HepG2 (cell line): ENCODE results near the gene RUNDC1. TPM values are rescaled to one million over a fixed set of nuclear protein-coding genes. Genes with fewer than 3 reads are reported as not detected.

Experiments
- BCL6 ChIP-seq: IDR thresholded peaks from 2 replicates; pipeline ENCODE4 v1.6.1; 2016; ENCODE audit warnings: missing genetic modification reagents, missing compliant biosample characterization
- DPF2 ChIP-seq: sonication (generic); formaldehyde crosslinking; IDR thresholded peaks from 2 replicates; pipeline ENCODE4 v1.4.0; 2020; ENCODE audit warnings: mild to moderate bottlenecking, low read depth, missing genetic modification reagents, borderline replicate concordance
- FOXK1 ChIP-seq: sonication (generic); formaldehyde crosslinking; IDR thresholded peaks from 2 replicates; pipeline ENCODE4 v1.4.0; 2020; ENCODE audit warnings: low read depth, missing genetic modification reagents, borderline replicate concordance
- GABPB1 ChIP-seq: IDR thresholded peaks from 2 replicates; pipeline ENCODE4 v1.6.1; 2016; ENCODE audit warnings: mild to moderate bottlenecking, missing genetic modification reagents, moderate library complexity, missing compliant biosample characterization
- HHEX ChIP-seq: IDR thresholded peaks from 2 replicates; pipeline ENCODE4 v1.6.1; 2016; ENCODE audit warnings: control low read depth
- HIVEP1 ChIP-seq: sonication (generic); formaldehyde crosslinking; IDR thresholded peaks from 2 replicates; pipeline ENCODE4 v1.4.0; 2020; ENCODE audit warnings: mild to moderate bottlenecking, missing genetic modification reagents
- KLF11 ChIP-seq: IDR thresholded peaks from 2 replicates; pipeline ENCODE4 v1.6.1; 2016; ENCODE audit warnings: missing compliant biosample characterization
- MIXL1 ChIP-seq: IDR thresholded peaks from 2 replicates; pipeline ENCODE4 v1.6.1; 2016
- NFE2L2 ChIP-seq: fragments of 150-350 bp; IDR thresholded peaks from 2 replicates; pipeline ENCODE4 v1.6.1; 2014; ENCODE audit warnings: low read length
- PITX1 ChIP-seq: sonication (generic); formaldehyde crosslinking; IDR thresholded peaks from 2 replicates; pipeline ENCODE4 v1.5.1; 2020; ENCODE audit warnings: mild to moderate bottlenecking, missing genetic modification reagents
- POLR2AphosphoS2 ChIP-seq: IDR thresholded peaks from 2 replicates; pipeline ENCODE4 v1.6.1; 2011; ENCODE audit warnings: low read depth, low read length, improper control_type of control experiment
- PRMT3 ChIP-seq: sonication (generic); formaldehyde crosslinking; IDR thresholded peaks from 2 replicates; pipeline ENCODE4 v1.8.1; 2022; ENCODE audit warnings: low read depth, mild to moderate bottlenecking, moderate library complexity, missing genetic modification reagents, borderline replicate concordance
- TBP ChIP-seq: sonication (generic); formaldehyde crosslinking; IDR thresholded peaks from 2 replicates; pipeline ENCODE4 v1.5.0; 2020; ENCODE audit warnings: missing genetic modification reagents
- ZFX ChIP-seq: sonication (generic); formaldehyde crosslinking; IDR thresholded peaks from 2 replicates; pipeline ENCODE4 v1.4.0; 2020; ENCODE audit warnings: mild to moderate bottlenecking, low read depth, missing genetic modification reagents, moderate library complexity
- ZFYVE20 ChIP-seq: sonication (generic); formaldehyde crosslinking; IDR thresholded peaks from 2 replicates; pipeline ENCODE4 v1.8.0; 2023; ENCODE audit warnings: low read depth, mild to moderate bottlenecking, moderate library complexity, missing genetic modification reagents, borderline replicate concordance
- ZNF224 ChIP-seq: sonication (generic); formaldehyde crosslinking; IDR thresholded peaks from 2 replicates; pipeline ENCODE4 v1.5.0; 2020; ENCODE audit warnings: mild to moderate bottlenecking, missing genetic modification reagents
- ZNF274 ChIP-seq: sonication (generic); formaldehyde crosslinking; IDR thresholded peaks from 2 replicates; pipeline ENCODE4 v1.5.1; 2020; ENCODE audit warnings: mild to moderate bottlenecking, missing genetic modification reagents
- ZSCAN20 ChIP-seq: sonication (generic); formaldehyde crosslinking; IDR thresholded peaks from 2 replicates; pipeline ENCODE4 v1.4.0; 2020; ENCODE audit warnings: missing genetic modification reagents, mild to moderate bottlenecking, borderline replicate concordance
- ZZZ3 ChIP-seq: sonication (generic); formaldehyde crosslinking; IDR thresholded peaks from 2 replicates; pipeline ENCODE4 v1.4.0; 2020; ENCODE audit warnings: missing genetic modification reagents, mild to moderate bottlenecking, borderline replicate concordance
- polyA plus RNA-seq, 8 experiments: library from polyadenylated mRNA; depleted of rRNA in 3 of 8; stranded (reverse) in 7 of 8; unstranded in 1 of 8; fragments of >200 nt; fragmentation: Illumina TruSeq in 4 of 8; extraction: Trizol in 4 of 8; gene quantifications; 2 replicates each; pipeline versions ENCODE4 v1.2.1 to v1.2.3, GENCODE V29; 2011 to 2016; ENCODE audit warnings: low read depth in 4 of 8, missing spikeins in 1 of 8, mixed read lengths in 1 of 8; ENCODE audit not compliant: insufficient read depth in 1 of 8
- total RNA-seq, 5 experiments: library from RNA; depleted of rRNA; stranded (reverse); fragments of >200 nt; fragmentation: Illumina TruSeq; extraction: Trizol; gene quantifications; 2 replicates each; pipeline ENCODE4 v1.2.3, GENCODE V29; 2016; ENCODE audit warnings: low read depth in 1 of 5
- TF ChIP-seq, protein P1 (sequence below): IDR thresholded peaks from 2 replicates; pipeline ENCODE4 v1.6.1; 2016; ENCODE audit warnings: mild to moderate bottlenecking
- TF ChIP-seq, protein P2 (sequence below): sonication (generic); formaldehyde crosslinking; IDR thresholded peaks from 2 replicates; pipeline ENCODE4 v1.5.0; 2020; ENCODE audit warnings: missing genetic modification reagents
- TF ChIP-seq, protein P3 (sequence below): IDR thresholded peaks from 2 replicates; pipeline ENCODE4 v1.6.1; 2016
- TF ChIP-seq, protein P4 (sequence below): IDR thresholded peaks from 2 replicates; pipeline ENCODE4 v1.6.1; 2012; ENCODE audit warnings: low read length, improper control_type of control experiment
- TF ChIP-seq, protein P5 (sequence below): sonication (generic); formaldehyde crosslinking; IDR thresholded peaks from 2 replicates; pipeline ENCODE4 v1.5.0; 2020; ENCODE audit warnings: mild to moderate bottlenecking, missing genetic modification reagents

Gene RUNDC1
- total and polyA plus RNA-seq, 2 of the 13 experiments (the other 11 are each of a cell fraction or from before 2014, with no cell fraction given), result 10.3 to 11.4 TPM

DNA sequence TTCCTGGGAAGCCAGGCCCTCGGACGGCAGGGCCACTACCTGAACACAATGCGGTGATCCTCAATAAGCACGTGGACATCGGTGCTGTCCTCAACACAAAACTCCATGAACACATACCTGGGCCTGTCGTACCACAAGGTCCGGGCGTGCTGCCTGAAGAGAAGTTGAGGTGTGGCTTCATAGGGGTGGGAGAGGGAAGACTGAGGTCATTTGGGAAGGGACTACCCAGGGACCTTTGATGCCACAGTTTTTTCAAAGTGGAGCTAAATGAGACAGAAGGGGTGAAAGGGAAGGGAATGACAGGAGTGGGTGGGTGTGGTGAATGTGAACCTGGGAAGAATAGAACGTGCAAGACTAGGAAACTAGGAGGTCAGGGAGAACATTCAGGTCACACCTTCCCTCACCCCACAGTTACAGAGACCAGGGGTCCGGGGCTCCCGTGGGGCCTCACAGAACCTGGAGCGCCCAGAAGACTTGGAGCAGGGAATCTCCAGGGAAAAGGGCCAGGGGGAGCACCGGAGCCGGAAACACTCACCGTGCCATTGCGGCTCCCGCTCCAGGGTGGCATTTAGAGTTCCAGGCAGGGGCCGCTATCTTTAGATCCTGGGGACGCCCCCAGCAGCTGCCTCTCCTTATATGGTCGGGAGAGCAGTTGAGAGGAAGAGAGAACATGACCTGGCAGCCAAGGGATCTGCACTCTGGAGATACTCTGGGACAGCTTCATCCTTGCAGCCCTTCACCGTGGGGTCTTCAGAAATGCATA, 673 bp upstream of the RUNDC1 start, which contains the start of gene PTGES3L (continued):
- TF ChIP-seq PITX1, result no peak
- TF ChIP-seq KLF11 (CRISPR knock-in tag), result no peak
- TF ChIP-seq ZFX (CRISPR knock-in tag), result no peak; the same call in 1 of the 2 replicates
- no peak for TF ChIP-seq FOXK1 (CRISPR knock-in tag)
- TF ChIP-seq, protein P1, sequence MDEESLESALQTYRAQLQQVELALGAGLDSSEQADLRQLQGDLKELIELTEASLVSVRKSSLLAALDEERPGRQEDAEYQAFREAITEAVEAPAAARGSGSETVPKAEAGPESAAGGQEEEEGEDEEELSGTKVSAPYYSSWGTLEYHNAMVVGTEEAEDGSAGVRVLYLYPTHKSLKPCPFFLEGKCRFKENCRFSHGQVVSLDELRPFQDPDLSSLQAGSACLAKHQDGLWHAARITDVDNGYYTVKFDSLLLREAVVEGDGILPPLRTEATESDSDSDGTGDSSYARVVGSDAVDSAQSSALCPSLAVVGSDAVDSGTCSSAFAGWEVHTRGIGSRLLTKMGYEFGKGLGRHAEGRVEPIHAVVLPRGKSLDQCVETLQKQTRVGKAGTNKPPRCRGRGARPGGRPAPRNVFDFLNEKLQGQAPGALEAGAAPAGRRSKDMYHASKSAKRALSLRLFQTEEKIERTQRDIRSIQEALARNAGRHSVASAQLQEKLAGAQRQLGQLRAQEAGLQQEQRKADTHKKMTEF (CRISPR knock-in tag), result peak; percentile 31
- TF ChIP-seq GABPB1 (CRISPR knock-in tag), result no peak
- TF ChIP-seq ZFYVE20 (CRISPR knock-in tag), result no peak
- TF ChIP-seq ZNF274 (CRISPR knock-in tag), result no peak
- TF ChIP-seq MIXL1, result no peak
- 0 out of 2 replicates have a peak, but pooled peaks have one; percentile 21 for TF ChIP-seq HHEX
- TF ChIP-seq, protein P2, sequence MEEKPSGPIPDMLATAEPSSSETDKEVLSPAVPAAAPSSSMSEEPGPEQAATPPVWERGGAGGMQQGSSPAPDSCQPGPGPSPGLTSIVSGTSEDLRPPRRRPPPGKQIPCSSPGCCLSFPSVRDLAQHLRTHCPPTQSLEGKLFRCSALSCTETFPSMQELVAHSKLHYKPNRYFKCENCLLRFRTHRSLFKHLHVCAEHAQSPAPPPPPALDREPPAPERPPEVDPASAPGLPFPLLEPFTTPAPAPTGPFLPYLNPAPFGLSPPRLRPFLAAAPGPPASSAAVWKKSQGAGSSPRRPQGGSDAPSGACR (CRISPR knock-in tag), result no peak; the same call in 1 of the 2 replicates
- TF ChIP-seq POLR2AphosphoS2, result no peak
- TF ChIP-seq, protein P3, sequence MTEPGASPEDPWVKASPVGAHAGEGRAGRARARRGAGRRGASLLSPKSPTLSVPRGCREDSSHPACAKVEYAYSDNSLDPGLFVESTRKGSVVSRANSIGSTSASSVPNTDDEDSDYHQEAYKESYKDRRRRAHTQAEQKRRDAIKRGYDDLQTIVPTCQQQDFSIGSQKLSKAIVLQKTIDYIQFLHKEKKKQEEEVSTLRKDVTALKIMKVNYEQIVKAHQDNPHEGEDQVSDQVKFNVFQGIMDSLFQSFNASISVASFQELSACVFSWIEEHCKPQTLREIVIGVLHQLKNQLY (CRISPR knock-in tag), result no peak
- no peak for TF ChIP-seq NFE2L2
- no peak for TF ChIP-seq DPF2 (CRISPR knock-in tag)
- TF ChIP-seq, protein P4, sequence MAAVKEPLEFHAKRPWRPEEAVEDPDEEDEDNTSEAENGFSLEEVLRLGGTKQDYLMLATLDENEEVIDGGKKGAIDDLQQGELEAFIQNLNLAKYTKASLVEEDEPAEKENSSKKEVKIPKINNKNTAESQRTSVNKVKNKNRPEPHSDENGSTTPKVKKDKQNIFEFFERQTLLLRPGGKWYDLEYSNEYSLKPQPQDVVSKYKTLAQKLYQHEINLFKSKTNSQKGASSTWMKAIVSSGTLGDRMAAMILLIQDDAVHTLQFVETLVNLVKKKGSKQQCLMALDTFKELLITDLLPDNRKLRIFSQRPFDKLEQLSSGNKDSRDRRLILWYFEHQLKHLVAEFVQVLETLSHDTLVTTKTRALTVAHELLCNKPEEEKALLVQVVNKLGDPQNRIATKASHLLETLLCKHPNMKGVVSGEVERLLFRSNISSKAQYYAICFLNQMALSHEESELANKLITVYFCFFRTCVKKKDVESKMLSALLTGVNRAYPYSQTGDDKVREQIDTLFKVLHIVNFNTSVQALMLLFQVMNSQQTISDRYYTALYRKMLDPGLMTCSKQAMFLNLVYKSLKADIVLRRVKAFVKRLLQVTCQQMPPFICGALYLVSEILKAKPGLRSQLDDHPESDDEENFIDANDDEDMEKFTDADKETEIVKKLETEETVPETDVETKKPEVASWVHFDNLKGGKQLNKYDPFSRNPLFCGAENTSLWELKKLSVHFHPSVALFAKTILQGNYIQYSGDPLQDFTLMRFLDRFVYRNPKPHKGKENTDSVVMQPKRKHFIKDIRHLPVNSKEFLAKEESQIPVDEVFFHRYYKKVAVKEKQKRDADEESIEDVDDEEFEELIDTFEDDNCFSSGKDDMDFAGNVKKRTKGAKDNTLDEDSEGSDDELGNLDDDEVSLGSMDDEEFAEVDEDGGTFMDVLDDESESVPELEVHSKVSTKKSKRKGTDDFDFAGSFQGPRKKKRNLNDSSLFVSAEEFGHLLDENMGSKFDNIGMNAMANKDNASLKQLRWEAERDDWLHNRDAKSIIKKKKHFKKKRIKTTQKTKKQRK, result no peak
- peak; percentile 24; the same call in 1 of the 2 replicates for TF ChIP-seq BCL6 (CRISPR knock-in tag)
- no peak for TF ChIP-seq ZZZ3 (CRISPR knock-in tag)
- TF ChIP-seq ZNF224 (CRISPR knock-in tag), result 0 out of 2 replicates have a peak, but pooled peaks have one; percentile 85
- TF ChIP-seq, protein P5, sequence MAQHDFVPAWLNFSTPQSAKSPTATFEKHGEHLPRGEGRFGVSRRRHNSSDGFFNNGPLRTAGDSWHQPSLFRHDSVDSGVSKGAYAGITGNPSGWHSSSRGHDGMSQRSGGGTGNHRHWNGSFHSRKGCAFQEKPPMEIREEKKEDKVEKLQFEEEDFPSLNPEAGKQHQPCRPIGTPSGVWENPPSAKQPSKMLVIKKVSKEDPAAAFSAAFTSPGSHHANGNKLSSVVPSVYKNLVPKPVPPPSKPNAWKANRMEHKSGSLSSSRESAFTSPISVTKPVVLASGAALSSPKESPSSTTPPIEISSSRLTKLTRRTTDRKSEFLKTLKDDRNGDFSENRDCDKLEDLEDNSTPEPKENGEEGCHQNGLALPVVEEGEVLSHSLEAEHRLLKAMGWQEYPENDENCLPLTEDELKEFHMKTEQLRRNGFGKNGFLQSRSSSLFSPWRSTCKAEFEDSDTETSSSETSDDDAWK (CRISPR knock-in tag), result no peak
- no peak for TF ChIP-seq PRMT3
- no peak for TF ChIP-seq TBP (CRISPR knock-in tag)
- TF ChIP-seq HIVEP1 (CRISPR knock-in tag), result no peak; the same call in 1 of the 2 replicates
- TF ChIP-seq ZSCAN20 (CRISPR knock-in tag), result no peak
